OCI-LY1 (cell line): ENCODE data around the gene METTL25B.

Experiments
- CTCF ChIP-seq: fragments of 200-600 bp; sonication (generic), shearing (Covaris generic); IDR thresholded peaks from 2 replicates; pipeline ENCODE4 v1.5.1; 2017; ENCODE audit warnings: mild to moderate bottlenecking, antibody characterized with exemption, low read length, moderate library complexity, mixed read lengths
- EZH2 ChIP-seq: fragments of 200-600 bp; sonication (generic), shearing (Covaris generic); IDR thresholded peaks from 2 replicates; pipeline ENCODE4 v1.8.0; 2017; ENCODE audit warnings: borderline replicate concordance, mixed run types, mild to moderate bottlenecking, antibody characterized with exemption, low read length, moderate library complexity, mixed read lengths

GRCh38 chr1:156773607-156774006, 45.3 kb downstream of the METTL25B start:
- TF ChIP-seq CTCF (no peak; the same call in 1 of the 2 replicates), EZH2 (no peak)
